Vagina (tissue), 2 donors: ENCODE results near the gene NEMP2. TPM values are rescaled to one million over a fixed set of nuclear protein-coding genes. Genes with fewer than 3 reads are reported as not detected.

ENCODE experiments used
- DNase-seq, 2 donors: peaks; one replicate each; pipeline ENCODE4 v3.0.0-alpha.2; 2017; ENCODE audit errors: extremely low spot score in 2 of 2
- H3K27ac ChIP-seq: fragments of 200-600 bp; sonication (generic); one replicate; pipeline ENCODE4 v1.5.1; 2019
- H3K27me3 ChIP-seq: fragments of 200-600 bp; sonication (generic); one replicate; pipeline ENCODE4 v1.5.1; 2019
- H3K36me3 ChIP-seq, 2 donors: fragments of 200-600 bp; sonication (generic); one replicate each; pipeline ENCODE4 v1.5.1; 2017 to 2019
- H3K4me1 ChIP-seq: fragments of 200-600 bp; sonication (generic); one replicate; pipeline ENCODE4 v1.5.1; 2019
- H3K4me3 ChIP-seq, 2 donors: fragments of 200-600 bp; sonication (generic); 1 replicate in 1 of 2; 2 replicates in 1 of 2; pipeline ENCODE4 v1.5.1; 2016 to 2019
- H3K9me3 ChIP-seq: fragments of 200-600 bp; sonication (generic); one replicate; pipeline ENCODE4 v1.5.1; 2019
- POLR2A ChIP-seq, 2 donors: fragments of 450-650 bp; IDR thresholded peaks; one replicate each; pipeline ENCODE4 v1.6.1; 2017; ENCODE audit warnings: antibody characterized with exemption in 2 of 2, mild to moderate bottlenecking in 2 of 2, moderate library complexity in 2 of 2
- POLR2AphosphoS5 ChIP-seq, 2 donors: sonication (generic); formaldehyde crosslinking; IDR thresholded peaks; one replicate each; pipeline ENCODE4 v1.9.0; 2017; ENCODE audit warnings: antibody characterized with exemption in 2 of 2, mild to moderate bottlenecking in 2 of 2, low read depth in 1 of 2; ENCODE audit not compliant: insufficient read depth in 1 of 2
- intact Hi-C: fragments of 100-400 bp; cut with DNase I; formaldehyde crosslinking; loops from one replicate; pipeline ENCODE4 v1.15.1; 2023
- total RNA-seq: library from RNA; depleted of rRNA; stranded (reverse); fragments of >200 nt; gene quantifications from one replicate; pipeline ENCODE4 v1.2.3, GENCODE V29; 2016
- TF ChIP-seq, protein P1 (sequence below), 3 experiments: fragments of 450-650 bp in 2 of 3; fragments of 200-600 bp in 1 of 3; sonication (generic) in 1 of 3; IDR thresholded peaks; one replicate each; pipeline ENCODE4 v1.5.1; 2017 to 2019; ENCODE audit warnings: antibody characterized with exemption in 3 of 3, mild to moderate bottlenecking in 2 of 3, moderate library complexity in 2 of 3

Gene NEMP2
- total RNA-seq, 1 donor from 2014 or later: 2.2 TPM

GRCh38 chr2:190505696-190506095 lies 28.8 kb downstream of the NEMP2 start:
- H3K27ac ChIP-seq: no peak overlapping the region
- intact Hi-C loops: no loop called here
- no peaks in the 10 kb centered on the region for H3K27me3 ChIP-seq
- TF ChIP-seq, protein P1, sequence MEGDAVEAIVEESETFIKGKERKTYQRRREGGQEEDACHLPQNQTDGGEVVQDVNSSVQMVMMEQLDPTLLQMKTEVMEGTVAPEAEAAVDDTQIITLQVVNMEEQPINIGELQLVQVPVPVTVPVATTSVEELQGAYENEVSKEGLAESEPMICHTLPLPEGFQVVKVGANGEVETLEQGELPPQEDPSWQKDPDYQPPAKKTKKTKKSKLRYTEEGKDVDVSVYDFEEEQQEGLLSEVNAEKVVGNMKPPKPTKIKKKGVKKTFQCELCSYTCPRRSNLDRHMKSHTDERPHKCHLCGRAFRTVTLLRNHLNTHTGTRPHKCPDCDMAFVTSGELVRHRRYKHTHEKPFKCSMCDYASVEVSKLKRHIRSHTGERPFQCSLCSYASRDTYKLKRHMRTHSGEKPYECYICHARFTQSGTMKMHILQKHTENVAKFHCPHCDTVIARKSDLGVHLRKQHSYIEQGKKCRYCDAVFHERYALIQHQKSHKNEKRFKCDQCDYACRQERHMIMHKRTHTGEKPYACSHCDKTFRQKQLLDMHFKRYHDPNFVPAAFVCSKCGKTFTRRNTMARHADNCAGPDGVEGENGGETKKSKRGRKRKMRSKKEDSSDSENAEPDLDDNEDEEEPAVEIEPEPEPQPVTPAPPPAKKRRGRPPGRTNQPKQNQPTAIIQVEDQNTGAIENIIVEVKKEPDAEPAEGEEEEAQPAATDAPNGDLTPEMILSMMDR (IDR thresholded peaks at IDR 0.05): no peak
- TF ChIP-seq POLR2AphosphoS5 (IDR thresholded peaks at IDR 0.05; ENCODE audit: insufficient read depth in 1 of 2, low read depth in 1 of 2) (no peak), POLR2A (IDR thresholded peaks at IDR 0.05) (no peak)
- DNase-seq: no peak
- H3K4me1 ChIP-seq: no peaks in the 10 kb centered on the region
- no peaks in the 10 kb centered on the region for H3K9me3 ChIP-seq
- H3K4me3 ChIP-seq: no peak overlapping the region
- H3K36me3 ChIP-seq: peaks cover 0 to 14% of the 10 kb centered on the region in 2 donors

- TF ChIP-seq, protein P1 (IDR thresholded peaks at IDR 0.05): no peak
- TF ChIP-seq POLR2A (IDR thresholded peaks at IDR 0.05) (no peak), POLR2AphosphoS5 (IDR thresholded peaks at IDR 0.05; ENCODE audit: insufficient read depth in 1 of 2, low read depth in 1 of 2) (no peak)
- Histone ChIP-seq H3K9me3 (no peaks in the 10 kb centered on the region), H3K27ac (no peak overlapping the region), H3K36me3 (peaks cover 0 to 19% of the 10 kb centered on the region in 2 donors), H3K4me1 (no peaks in the 10 kb centered on the region), H3K4me3 (no peak overlapping the region), H3K27me3 (no peaks in the 10 kb centered on the region)
- intact Hi-C loops: no loop called here
- DNase-seq: no peak
These were observed 29.6 kb downstream of the NEMP2 start for GRCh38 chr2:190504912-190505311.

GRCh38 chr2:190503088-190503487 lies 31.4 kb downstream of the NEMP2 start:
- no peaks in the 10 kb centered on the region for H3K4me1 ChIP-seq
- intact Hi-C loops: no loop called here
- no peaks in the 10 kb centered on the region for H3K9me3 ChIP-seq
- H3K27ac ChIP-seq: no peak overlapping the region
- TF ChIP-seq POLR2A (IDR thresholded peaks at IDR 0.05) (no peak), POLR2AphosphoS5 (IDR thresholded peaks at IDR 0.05; ENCODE audit: insufficient read depth in 1 of 2, low read depth in 1 of 2) (no peak)
- TF ChIP-seq, protein P1 (IDR thresholded peaks at IDR 0.05): no peak
- no peak for DNase-seq
- no peaks in the 10 kb centered on the region for H3K27me3 ChIP-seq
- peaks cover 0 to 19% of the 10 kb centered on the region in 2 donors for H3K36me3 ChIP-seq
- H3K4me3 ChIP-seq: no peak overlapping the region

- Histone ChIP-seq H3K4me3 (no peak overlapping the region), H3K4me1 (no peaks in the 10 kb centered on the region), H3K9me3 (no peaks in the 10 kb centered on the region), H3K27ac (no peak overlapping the region), H3K27me3 (no peaks in the 10 kb centered on the region), H3K36me3 (peaks cover 0 to 24% of the 10 kb centered on the region in 2 donors)
- TF ChIP-seq POLR2AphosphoS5 (IDR thresholded peaks at IDR 0.05; ENCODE audit: insufficient read depth in 1 of 2, low read depth in 1 of 2) (no peak), POLR2A (IDR thresholded peaks at IDR 0.05) (no peak)
- TF ChIP-seq, protein P1 (IDR thresholded peaks at IDR 0.05): no peak
- no peak for DNase-seq
- intact Hi-C loops: no loop called here
These were observed 32.7 kb downstream of the NEMP2 start for GRCh38 chr2:190501702-190502407.

- H3K4me1 ChIP-seq: no peaks in the 10 kb centered on the region
- H3K27ac ChIP-seq: no peak overlapping the region
- H3K9me3 ChIP-seq: no peaks in the 10 kb centered on the region
- H3K36me3 ChIP-seq: peaks cover 0 to 24% of the 10 kb centered on the region in 2 donors
- H3K4me3 ChIP-seq: no peak overlapping the region
- no peaks in the 10 kb centered on the region for H3K27me3 ChIP-seq
- DNase-seq: no peak
- TF ChIP-seq POLR2A (IDR thresholded peaks at IDR 0.05): no peak
- TF ChIP-seq POLR2AphosphoS5 (IDR thresholded peaks at IDR 0.05; ENCODE audit: insufficient read depth in 1 of 2, low read depth in 1 of 2): no peak
- TF ChIP-seq, protein P1 (IDR thresholded peaks at IDR 0.05): no peak
- intact Hi-C loops: no loop called here
These were observed 33.3 kb downstream of the NEMP2 start for GRCh38 chr2:190501231-190501630.
